DMS114 treated with DMSO at 0.1 percent for 48 hours (cell line): ENCODE data around the gene SERPINA12.
"Not testable (repeated sequence)": the region's sequence is repeated elsewhere in the genome, so short reads cannot be mapped to it uniquely, and the experiment has no call there.

Source experiments
- DNase-seq: peaks from one replicate; lab custom pipeline; 2025; ENCODE audit not compliant: unreplicated experiment; lab: John Stamatoyannopoulos, UW

Gene SERPINA12

DNA sequence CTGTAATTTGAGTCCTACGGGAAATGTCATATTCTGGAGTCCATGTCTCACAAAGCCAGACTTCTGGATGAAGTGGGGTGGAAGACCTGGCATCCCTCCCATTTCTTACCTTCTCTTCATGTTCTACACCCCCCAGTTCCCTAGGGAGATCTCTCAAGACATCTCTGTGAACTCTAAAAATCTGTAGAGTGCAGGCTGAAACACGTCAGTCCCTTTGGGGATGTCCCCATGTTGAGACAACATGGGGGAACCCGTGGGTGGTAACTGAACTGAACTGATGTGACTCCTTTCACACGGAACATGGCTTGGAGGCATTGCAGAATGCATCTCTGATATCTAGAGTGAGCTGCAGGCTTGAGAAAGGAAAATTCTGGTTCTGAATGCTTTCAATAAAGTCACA, 15.2 kb downstream of the SERPINA12 start:
- no peak for DNase-seq

DNA sequence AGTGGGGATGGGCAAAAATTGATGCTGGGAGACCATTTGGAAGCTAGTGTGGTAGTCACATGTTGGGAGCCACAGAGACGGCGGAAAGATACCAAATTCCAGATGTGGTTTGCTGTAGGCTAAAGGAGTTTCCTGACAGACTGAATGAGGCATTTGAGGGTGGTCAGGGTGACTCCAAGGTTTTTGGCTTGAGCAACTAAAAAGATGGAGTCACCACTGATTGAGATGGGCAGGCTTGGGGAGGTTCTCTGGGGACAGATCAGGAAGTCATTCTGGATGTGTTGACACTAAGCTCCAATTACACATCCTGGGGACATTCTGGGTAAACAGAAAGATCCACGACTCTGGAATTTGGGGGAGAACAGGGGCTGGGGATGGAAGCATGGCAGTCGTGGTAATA, 17.8 kb downstream of the SERPINA12 start:
- no peak for DNase-seq

DNA sequence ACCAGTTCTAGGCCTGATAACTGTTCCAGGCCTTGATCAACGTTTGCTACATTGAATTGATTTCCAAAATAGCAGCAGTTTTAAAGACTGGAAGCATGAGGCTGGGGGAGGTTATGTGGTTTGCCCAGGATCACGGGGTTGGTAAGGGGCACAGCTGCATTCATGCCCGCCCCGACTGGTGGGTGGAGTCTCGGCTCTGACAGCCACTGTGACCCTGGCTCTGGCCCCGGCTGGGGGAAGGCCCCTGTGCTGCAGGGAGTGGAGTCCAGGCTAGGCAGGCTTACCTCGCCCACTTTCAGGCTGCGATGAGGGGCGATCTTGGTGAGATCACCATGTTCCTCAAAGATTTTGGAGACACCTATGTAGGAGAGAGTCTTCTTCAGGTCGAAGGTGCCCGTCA, 19.9 kb downstream of the SERPINA12 start:
- no peak for DNase-seq

DNA sequence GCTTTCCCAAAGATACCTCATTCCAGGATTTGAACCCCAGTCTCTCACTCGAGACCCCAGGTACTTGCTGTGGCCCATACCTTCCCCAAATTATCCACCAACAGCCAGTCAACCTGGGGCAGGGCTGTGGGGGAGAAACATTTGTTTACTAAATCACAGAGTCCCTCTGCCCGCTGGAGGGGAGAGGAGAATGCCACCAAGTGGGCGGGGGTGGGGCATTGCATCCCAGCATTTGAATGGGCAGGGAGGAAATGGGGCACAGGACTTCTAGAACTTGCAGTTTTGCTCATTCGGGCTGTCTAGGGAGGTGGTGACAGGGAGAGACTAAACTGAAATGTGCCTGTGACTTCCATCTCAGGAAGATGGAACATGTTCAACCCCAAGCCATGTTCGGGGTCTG, 22.4 kb downstream of the SERPINA12 start:
- DNase-seq: no peak

DNA sequence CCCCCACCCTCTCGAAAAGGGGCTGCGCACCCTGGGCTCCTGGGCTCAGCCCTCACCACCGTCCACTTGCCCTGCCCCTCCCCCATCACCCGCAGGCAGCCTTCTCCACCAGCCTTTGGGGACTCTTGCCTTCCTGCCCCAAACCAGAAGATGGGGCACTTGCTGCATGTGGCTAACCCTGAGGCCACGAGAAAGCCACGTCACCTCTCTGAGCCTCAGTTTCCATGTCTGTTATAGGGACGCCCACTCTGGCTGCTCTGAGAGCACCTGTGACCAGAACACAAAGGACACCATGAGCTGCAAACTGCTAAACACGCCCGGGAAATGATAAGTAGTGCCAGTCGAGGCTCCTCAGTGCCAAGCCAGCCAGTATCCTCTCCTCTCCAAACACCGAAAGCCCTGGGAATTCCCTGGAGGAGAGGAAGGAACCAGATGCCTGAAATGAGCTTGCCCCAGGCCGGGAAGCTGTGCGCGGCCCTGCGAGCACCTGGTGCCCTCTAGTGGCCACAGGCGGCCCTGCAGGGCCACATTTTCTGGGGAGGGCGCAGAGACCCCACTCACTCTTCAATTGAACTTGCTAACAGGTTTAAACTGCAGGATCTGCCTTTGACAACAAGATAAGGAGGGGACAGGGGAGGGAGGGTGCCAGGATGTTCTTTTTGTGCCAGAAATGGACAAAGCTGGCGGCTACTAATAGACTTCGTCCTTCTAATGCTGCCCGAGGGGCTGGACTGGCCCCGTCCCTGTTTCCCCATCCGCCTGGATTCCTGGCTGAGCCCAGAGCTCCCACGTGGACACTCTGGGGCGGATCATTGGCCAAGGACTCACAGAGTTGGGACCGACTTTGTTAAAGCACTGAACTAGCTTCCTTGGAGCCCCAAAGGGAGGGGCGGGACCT, 23.1 kb downstream of the SERPINA12 start:
- DNase-seq: peak; percentile 33

DNA sequence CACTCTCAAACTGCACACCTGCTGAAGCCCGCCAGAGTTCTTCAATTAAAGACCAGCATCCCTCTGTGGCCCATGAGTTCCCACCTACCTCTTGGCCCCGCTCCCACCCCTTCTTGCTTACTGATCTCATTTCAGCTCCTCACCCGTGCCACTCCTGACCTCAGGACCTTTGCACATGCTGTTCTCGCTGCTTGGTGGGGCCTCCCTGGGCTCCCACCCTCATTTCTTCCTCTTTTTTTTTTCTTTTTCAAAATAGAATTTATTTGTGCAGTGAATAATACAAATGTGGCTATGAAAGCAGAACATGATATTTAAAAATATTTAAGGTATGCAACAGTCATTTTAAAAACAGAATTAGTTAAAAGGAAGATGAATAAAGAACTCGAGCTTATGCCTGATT, 24.8 kb downstream of the SERPINA12 start:
- no peak for DNase-seq

DNA sequence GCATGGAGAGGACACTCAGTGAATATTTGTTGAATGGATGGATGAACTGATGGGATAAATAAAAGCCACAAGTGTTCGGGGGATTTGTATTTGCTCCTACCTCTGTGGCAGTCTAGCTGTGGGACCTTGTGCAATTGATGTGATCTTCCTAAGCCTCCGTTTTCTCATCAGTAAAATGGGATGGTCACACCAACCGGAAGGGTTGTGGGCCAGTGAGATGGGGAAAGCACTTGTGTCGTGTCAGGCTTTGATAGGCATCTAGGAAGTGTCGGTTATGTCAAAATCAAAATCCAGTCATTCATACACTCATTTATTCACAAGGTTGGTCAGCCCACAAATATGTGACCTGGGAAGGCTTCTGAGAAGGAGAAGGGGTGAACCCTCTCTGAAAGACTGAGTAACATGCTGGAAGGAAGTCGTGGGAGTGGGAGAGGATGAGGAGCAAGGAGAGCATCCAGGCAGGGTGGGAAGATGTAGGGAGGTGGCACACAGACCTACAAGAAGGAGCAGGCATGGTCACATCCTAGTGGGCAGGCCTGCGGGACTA, 25.5 kb downstream of the SERPINA12 start:
- DNase-seq: no peak

DNA sequence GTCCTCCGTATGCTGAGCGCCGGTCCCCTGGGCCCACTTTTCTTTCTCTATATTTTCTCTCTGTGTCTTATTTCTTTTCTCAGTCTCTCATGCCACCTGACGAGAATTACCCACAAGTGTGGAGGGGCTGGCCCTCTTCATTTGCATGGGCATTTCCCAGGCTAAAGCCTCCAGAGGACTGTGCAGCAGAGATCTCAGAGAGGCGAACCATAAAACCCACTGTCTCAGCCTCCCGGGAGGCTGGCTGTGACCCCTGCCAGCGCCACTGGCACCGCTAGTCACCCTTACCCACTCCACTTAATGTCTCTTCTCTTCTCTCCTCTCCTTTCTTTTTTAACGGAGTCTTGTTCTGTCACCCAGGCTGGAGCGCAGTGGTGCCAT, 26.2 kb downstream of the SERPINA12 start:
- DNase-seq: no peak

DNA sequence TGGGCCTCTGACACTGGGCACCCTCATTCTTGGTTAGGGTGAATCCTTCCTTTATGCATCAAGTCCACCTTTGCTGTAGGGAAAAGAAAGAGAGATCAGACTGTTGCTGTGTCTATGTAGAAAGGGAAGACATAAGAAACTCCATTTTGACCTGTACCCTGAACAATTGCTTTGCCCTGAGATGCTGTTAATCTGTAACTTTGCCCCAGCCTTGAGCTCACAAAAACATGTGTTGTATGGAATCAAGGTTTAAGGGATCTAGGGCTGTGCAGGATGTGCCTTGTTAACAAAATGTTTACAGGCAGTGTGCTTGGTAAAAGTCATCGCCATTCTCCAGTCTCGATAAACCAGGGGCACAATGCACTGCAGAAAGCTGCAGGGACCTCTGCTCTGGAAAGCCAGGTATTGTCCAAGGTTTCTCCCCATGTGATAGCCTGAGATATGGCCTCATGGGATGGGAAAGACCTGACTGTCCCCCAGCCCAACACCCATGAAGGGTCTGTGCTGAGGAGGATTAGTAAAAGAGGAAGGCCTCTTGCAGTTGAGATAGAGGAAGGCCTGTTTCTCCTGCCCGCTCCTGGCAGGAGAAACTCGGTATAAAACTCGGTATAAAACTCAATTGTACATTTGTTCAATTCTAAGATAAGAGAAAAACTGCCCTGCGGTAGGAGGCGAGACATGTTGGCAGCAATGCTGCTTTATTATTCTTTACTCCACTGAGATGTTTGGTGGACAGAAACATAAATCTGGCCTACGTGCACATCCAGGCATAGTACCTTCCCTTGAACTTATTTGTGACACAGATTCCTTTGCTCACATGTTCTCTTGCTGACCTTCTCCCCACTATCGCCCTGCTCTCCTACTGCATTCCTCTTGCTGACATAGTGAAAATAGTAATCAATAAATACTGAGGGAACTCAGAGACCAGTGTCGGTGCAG, 26.9 kb downstream of the SERPINA12 start:
- not testable (repeated sequence) for DNase-seq

DNA sequence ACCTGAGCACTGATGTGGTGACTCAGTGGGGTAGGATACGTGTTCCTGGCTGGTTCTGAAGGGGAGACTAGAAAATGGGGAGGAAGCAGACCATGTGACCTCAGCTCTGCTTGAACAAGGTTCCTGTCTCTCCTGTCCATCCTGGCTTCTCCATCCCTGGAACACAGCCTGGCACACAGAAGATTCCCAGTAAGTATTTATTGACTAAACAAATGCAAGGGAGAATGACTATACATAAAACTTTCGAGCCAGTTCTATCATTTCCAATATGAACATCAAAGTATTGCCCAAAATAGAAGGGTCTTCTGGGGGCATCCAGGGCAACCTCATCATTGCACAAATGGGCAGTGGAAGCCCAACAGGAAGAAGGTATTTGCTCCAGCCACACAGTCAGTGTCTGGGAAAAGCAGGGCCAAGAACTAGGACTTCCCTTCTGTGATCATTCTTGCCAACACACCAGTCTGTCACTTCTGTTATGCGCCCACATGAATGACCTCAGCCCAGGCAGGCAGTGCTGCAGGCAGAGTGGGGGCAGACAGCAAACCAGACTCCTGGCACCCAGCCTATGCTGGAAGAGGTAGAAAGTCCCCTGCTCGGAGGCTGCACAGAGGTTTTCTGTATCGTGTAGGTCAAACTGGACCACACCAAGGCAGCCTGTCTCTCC, 27.7 kb downstream of the SERPINA12 start:
- DNase-seq: no peak

DNA sequence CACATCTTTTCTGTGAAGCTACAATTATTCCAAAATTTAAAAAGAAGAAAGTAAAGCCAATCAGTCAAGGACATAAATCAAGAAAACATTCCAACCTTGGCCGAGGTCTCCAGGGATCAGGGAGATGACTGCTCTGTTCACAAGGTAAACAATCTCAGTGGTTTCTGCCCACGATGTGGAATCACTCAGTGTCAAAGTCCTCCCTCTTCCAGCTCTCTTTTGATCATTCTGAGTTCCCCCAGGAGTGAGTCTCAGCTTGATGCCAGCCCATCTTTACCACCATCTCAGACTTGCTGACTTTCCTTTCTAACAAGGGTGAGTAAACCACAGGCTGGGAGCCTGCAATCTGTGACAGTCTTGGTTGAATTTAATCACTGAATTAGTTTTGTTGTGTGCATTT, 28.5 kb downstream of the SERPINA12 start:
- no peak for DNase-seq

DNA sequence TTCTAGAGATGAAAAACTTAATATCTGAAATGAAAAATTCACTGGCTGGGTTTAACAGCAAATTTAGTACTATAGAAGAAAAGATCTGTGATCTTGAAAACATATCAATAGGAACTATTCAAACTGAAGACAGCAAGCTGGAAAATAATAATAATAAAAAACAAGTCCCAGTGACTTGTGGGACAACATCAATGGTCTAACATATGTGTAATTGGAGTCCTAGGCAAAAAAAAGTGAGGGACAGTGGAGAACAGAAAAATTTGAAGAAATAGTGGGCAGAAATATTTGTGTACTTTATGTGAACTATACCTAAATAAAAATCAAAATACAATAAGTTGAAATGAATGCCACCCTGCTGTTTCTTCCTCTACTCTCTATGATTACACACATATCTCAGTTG, 30.8 kb downstream of the SERPINA12 start:
- no peak for DNase-seq

DNA sequence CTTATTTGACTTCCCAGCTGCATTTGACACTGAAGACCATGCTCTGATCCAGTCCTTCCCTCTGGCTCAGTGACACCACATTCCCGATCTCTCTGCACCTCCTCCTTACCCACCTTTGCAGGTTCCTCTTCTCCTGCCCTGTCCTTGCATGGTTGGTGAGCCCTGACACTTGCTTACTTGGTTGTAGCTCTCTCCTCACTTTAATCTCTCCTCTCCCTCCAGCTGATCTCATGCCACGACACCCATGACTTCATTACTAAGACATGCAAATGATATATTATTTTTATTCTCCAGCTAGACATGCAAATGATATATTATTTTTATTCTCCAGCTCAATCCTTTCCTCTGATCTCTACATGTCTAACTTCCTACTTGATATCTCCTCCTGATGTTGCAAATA, 33.2 kb downstream of the SERPINA12 start, which contains the start of gene SERPINA9:
Gene SERPINA9 (minus strand): TSS at position 175 of the 400 bp plus-strand sequence. CDS start 6,357 bp downstream, outside the sequence.
- no peak for DNase-seq

DNA sequence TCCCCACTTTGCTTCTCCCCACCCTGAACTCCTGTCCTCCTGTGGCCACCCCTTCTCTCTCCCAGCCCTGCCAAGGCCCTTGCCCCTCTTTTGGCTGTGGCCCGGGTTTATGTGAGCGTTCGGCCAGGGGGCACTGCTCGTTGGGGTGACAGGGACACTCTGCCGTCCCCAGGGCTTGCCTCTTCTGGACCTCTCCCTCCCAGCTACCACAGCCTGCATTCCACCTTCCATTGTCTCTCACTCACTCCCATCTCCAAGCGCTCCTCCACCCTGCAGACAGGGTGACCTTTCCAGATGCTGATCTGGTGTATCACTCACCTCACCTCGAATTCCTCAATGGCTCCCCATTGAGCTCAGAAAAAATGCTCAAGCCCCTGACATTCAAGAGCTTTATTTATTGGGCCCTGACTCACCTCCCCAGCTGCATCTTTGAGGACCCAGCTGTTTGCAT, 34.7 kb downstream of the SERPINA12 start:
- no peak for DNase-seq

DNA sequence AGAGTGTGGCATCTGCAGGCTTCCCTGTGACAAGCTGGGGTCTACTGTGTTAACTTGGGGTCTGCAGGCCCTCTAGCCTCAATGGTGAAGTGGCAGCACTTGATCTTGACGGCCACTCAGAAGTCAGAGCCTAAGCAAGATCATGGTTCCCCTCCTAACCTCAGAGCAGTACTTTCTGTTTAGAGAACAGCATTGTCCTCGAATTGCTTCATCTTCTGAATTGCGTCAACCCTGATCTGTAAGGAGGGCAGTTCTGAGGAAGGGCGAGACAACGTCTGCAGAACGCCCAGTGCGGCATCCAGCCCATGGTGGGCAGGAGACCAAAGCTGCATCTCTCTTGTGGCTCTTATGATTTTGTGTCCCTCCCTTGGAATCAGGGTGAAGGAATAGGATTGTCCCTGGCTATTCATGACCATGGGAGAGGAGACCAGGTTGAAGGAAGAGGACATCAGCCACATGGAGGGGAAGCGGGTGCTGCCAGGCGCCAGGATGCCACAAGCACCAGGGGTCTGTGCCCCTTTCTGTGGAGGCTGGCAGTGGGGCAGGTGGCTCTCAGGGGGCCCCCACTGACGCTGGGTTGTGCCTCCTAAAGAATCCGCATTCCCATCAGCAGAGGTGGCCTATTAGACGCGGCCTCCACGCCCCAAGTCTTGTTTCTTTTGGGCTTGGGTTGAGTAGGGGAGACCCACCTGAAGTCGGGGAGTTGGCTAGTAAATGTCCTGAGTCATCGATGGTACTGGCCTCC, 35.4 kb downstream of the SERPINA12 start:
- DNase-seq: no peak

DNA sequence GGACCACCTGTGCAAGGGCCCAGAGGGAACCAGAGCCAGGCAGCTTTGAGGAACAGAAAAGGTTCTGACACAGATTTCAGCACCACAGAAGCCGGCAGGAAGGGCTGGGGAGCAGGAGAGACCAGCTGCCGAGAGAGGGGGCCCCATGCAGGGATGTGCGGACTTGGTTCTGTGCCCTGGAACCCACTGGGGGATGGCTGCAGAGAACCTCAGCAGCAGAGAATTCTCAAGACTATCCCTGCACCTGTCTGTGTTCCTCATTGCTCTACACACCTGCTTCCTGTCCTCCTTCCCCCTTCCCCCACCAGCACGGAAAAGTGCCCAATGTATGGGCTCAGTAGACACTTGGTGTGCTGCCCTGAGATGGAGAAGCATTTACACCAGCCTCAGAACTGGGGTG, 36.4 kb downstream of the SERPINA12 start:
- DNase-seq: no peak

DNA sequence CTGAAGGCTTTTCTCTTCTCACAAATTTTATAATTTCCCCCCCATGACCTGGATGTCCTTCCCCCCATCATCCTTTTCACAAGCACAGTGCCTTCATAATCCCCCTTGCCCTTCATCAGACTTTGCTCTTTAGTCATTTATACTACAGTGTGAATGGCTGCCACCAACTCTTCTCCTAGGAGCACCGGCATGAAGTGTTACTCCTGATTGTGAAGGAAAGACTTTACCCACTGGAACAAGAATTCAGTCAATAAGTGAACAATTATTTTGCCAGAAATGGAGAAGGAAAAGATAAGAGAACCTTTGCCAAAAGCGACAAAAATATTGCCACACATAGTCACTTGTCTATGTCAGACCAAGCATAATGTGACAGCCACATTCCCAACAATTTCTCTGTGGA, 38.2 kb downstream of the SERPINA12 start:
- DNase-seq: no peak

DNA sequence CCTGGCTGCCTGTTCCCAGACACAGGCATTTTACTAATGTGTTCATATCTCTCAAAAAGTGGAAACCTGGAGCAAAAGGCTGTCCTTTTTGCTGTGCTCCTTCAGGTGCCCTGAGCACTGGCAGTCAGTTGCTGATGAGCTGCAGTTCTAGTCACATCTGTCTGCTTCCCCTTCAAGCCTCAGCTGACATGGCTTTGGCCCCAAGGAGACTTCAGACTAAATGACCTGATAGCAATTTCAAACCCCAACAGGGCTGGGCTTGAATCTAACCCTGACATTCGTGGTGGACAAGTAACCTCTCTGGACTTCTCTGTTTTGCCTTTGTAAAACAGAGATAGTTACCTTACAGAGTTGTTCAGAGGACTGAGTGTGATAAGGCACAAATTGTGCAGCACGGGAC, 39.0 kb downstream of the SERPINA12 start:
- DNase-seq: no peak

DNA sequence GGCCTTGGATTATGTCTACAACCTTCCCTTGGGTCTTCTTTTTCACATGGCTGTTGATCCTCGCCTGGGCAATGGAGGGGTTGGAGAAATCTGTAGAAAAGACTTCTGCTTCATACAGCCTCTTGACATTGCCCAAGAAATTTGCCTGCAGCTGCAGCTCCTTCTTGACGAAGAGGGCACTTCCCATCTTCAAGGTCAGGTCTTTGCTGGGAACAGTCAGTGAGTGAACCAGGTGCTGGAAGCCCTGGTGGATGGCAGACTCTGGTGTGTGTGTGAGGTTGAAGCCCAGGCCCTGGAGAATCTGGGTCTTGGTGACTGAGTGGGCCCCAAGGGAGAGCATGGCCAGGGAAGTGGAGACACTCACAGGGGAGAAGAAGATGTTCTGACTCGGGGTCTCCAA, 40.0 kb downstream of the SERPINA12 start:
- DNase-seq: no peak
